Measurements from ENCODE around the gene SLC25A1. TPM values are rescaled to one million over a fixed set of nuclear protein-coding genes. Genes with fewer than 3 reads are reported as not detected.

The SLC25A1 gene
- total RNA-seq, 4 donors from 2014 or later, result 35.6 to 71.0 (median 57.8) TPM

- H3K36me3 ChIP-seq, result no peaks in the 10 kb centered on the region
These were observed 1.1 kb downstream of the SLC25A1 start for GRCh38 chr22:19177164-19178064.

GRCh38 chr22:19176732-19177131, 1.8 kb downstream of the SLC25A1 start:
- DNase-seq (ENCODE audit: low spot score in 2 of 2), result no peak
- no peak for TF ChIP-seq POLR2A (IDR thresholded peaks at IDR 0.05)
- no peak for TF ChIP-seq CTCF (IDR thresholded peaks at IDR 0.05)
- no peak for TF ChIP-seq POLR2AphosphoS5 (IDR thresholded peaks at IDR 0.05)
- TF ChIP-seq EP300 (IDR thresholded peaks at IDR 0.05), result no peak
- Histone ChIP-seq H3K27me3 (no peaks in the 10 kb centered on the region), H3K27ac (no peak overlapping the region), H3K4me3 (no peak overlapping the region), H3K9me3 (no peaks in the 10 kb centered on the region), H3K4me1 (peaks cover 64% of the 10 kb centered on the region), H3K36me3 (no peaks in the 10 kb centered on the region)
- WGBS, result 79% methylated on average over 3 of the region's 12 CpGs

More at GRCh38 chr22:19177164-19178064, 1.1 kb downstream of the SLC25A1 start:
- 36% methylated on average over 13 of the region's 55 CpGs for WGBS
- Histone ChIP-seq H3K4me3 (peak overlapping the region; percentile 94), H3K27ac (peak overlapping the region; percentile 92), H3K27me3 (no peaks in the 10 kb centered on the region), H3K9me3 (no peaks in the 10 kb centered on the region), H3K4me1 (peaks cover 60% of the 10 kb centered on the region)
- DNase-seq (ENCODE audit: low spot score in 2 of 2), result no peak
- TF ChIP-seq CTCF (IDR thresholded peaks at IDR 0.05) (no peak), POLR2AphosphoS5 (IDR thresholded peaks at IDR 0.05) (no peak), POLR2A (IDR thresholded peaks at IDR 0.05) (no peak), EP300 (IDR thresholded peaks at IDR 0.05) (no peak)

DNA sequence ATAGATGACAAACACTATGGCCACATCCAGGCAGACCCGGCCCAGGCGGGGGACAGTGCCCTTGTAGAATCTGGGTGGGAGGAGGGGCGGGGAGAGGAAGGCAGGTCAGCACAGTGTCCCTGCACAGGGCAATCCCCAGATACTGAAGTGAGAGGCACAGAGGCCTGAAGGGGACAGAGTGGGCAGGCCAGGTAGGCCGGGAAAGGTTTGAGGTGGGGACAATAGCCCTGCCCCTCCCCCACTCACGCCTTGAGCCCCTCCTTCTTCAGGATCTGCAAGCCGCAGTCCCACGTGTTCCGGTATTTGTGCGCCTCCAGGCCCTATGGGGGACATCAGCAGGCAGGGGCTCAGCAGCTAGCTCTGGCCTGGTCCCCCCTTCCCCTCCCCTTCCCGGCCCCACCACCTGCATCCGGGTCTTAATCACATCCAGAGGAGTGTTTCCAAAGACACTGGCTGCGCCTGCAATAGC, 2.3 kb downstream of the SLC25A1 start:
- WGBS, result 52% methylated on average over 12 of the region's 12 CpGs
- H3K36me3 ChIP-seq, result no peaks in the 10 kb centered on the region
- no peak overlapping the region for H3K27ac ChIP-seq
- H3K4me1 ChIP-seq, result peaks cover 64% of the 10 kb centered on the region
- H3K9me3 ChIP-seq, result no peaks in the 10 kb centered on the region
- H3K4me3 ChIP-seq, result no peak overlapping the region
- no peak for DNase-seq (ENCODE audit: low spot score in 2 of 2)
- H3K27me3 ChIP-seq, result no peaks in the 10 kb centered on the region
- TF ChIP-seq EP300 (IDR thresholded peaks at IDR 0.05) (no peak), CTCF (IDR thresholded peaks at IDR 0.05) (no peak), POLR2A (IDR thresholded peaks at IDR 0.05) (no peak), POLR2AphosphoS5 (IDR thresholded peaks at IDR 0.05) (no peak)

- WGBS, result 87% methylated on average over 5 of the region's 21 CpGs
- H3K4me1 ChIP-seq, result peaks cover 68% of the 10 kb centered on the region
- no peaks in the 10 kb centered on the region for H3K36me3 ChIP-seq
- H3K4me3 ChIP-seq, result no peak overlapping the region
- TF ChIP-seq CTCF (IDR thresholded peaks at IDR 0.05), result no peak
- no peak for TF ChIP-seq POLR2AphosphoS5 (IDR thresholded peaks at IDR 0.05)
- TF ChIP-seq EP300 (IDR thresholded peaks at IDR 0.05), result no peak
- no peak for TF ChIP-seq POLR2A (IDR thresholded peaks at IDR 0.05)
- H3K27me3 ChIP-seq, result no peaks in the 10 kb centered on the region
- DNase-seq (ENCODE audit: low spot score in 2 of 2), result no peak
- no peak overlapping the region for H3K27ac ChIP-seq
- H3K9me3 ChIP-seq, result no peaks in the 10 kb centered on the region
These were observed 2.8 kb downstream of the SLC25A1 start for GRCh38 chr22:19175602-19176174.

- Histone ChIP-seq H3K4me3 (no peak overlapping the region), H3K36me3 (no peaks in the 10 kb centered on the region), H3K27me3 (peaks cover 1% of the 10 kb centered on the region), H3K9me3 (no peaks in the 10 kb centered on the region), H3K27ac (no peak overlapping the region), H3K4me1 (peaks cover 72% of the 10 kb centered on the region)
- DNase-seq (ENCODE audit: low spot score in 2 of 2), result peak in 1 of 2 donors; percentile 66
- 45% methylated on average over 6 of the region's 7 CpGs for WGBS
- TF ChIP-seq CTCF (IDR thresholded peaks at IDR 0.05) (no peak), EP300 (IDR thresholded peaks at IDR 0.05) (no peak), POLR2A (IDR thresholded peaks at IDR 0.05) (no peak), POLR2AphosphoS5 (IDR thresholded peaks at IDR 0.05) (no peak)
These were observed 3.4 kb downstream of the SLC25A1 start for GRCh38 chr22:19175026-19175601.

Measured in suprapubic skin (tissue), 4 donors.